Measurements from ENCODE around the gene ZNF787.

Gene ZNF787

DNA sequence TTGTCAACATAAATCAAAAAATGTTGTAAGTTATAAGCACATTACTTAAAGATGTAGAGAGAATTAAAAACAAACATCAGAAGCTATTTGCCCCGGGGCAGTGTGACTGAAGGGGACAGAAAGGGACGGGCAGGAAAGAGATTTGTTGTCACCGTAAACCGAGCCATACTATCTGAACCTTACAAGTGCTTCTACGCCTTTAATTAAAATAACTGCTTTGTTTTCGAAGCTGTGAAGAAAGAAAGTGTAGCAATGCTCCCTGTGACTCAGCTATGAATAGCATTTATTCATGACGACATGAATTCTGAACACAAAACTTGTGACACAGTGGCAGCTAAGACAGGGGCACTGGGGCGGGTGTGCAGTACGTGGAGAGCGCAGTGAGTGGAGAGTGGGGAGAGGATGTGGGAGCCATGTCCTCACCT lies 30.0 kb downstream of the ZNF787 start:
- in situ Hi-C loops (cut with MboI; ENCODE audit: low sequenced_read_pairs): loop anchor here (25.0 kb wide), 1 partner anchor 221 kb away; the partner anchor contains the start of gene ZSCAN5A

DNA sequence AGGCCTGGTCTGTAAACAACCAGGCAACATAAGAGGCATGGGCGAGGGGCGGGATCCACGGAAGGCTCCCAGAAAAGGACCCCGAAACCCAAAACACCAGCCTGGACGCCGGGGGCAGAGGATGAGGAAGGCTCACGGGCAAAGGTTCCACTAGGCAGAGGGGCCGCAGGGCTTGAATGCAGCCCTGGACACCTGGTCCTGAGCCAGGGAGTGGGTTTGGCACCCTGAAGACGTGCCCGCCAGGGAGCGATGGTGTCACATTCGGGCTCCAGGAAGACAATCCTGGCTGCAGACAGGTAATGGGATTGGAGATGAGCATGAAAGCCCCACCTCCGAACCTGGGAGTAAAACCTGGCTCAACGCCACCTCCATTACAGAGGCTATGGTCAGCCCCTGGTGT lies 31.8 kb downstream of the ZNF787 start:
- in situ Hi-C loops (cut with MboI; ENCODE audit: low sequenced_read_pairs): loop anchor here (25.0 kb wide), 1 partner anchor 223 kb away; the partner anchor contains the start of gene ZSCAN5A

DNA sequence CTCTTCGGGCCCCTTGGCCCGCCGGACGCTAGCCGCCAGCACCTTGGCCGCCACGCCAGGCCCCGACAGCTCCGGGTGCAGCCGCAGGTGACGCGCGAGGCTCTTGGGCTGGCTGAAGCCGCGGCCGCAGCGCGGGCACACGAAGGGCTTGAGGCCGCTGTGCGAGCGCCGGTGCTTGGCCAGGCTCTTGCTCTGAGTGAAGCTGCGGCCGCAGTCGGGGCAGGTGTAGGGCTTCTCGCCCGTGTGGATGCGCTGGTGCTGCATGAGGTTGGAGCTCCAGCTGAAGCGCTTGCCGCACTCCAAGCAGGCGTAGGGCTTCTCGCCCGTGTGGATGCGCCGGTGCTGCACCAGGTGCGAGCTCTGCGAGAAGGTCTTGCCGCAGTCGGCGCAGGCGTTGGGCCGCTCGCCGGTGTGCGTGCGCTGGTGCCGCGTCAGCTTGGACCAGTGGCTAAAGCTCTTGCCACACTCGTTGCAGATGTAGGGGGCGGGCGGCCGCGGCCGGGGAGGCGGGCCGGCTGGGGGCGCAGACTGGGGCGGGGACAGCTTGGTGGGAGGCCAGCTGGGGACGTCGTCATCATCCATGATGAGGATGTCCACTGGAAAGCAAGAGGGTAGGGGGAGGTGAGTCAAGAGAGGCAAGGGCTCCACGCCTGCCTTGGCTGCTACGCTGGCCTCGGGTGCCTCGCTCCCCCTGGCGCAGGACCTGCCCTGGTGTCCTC lies 32.4 kb downstream of the ZNF787 start:
- in situ Hi-C loops (cut with MboI; ENCODE audit: low sequenced_read_pairs): loop anchor here (25.0 kb wide), 1 partner anchor 224 kb away; the partner anchor contains the start of gene ZSCAN5A

DNA sequence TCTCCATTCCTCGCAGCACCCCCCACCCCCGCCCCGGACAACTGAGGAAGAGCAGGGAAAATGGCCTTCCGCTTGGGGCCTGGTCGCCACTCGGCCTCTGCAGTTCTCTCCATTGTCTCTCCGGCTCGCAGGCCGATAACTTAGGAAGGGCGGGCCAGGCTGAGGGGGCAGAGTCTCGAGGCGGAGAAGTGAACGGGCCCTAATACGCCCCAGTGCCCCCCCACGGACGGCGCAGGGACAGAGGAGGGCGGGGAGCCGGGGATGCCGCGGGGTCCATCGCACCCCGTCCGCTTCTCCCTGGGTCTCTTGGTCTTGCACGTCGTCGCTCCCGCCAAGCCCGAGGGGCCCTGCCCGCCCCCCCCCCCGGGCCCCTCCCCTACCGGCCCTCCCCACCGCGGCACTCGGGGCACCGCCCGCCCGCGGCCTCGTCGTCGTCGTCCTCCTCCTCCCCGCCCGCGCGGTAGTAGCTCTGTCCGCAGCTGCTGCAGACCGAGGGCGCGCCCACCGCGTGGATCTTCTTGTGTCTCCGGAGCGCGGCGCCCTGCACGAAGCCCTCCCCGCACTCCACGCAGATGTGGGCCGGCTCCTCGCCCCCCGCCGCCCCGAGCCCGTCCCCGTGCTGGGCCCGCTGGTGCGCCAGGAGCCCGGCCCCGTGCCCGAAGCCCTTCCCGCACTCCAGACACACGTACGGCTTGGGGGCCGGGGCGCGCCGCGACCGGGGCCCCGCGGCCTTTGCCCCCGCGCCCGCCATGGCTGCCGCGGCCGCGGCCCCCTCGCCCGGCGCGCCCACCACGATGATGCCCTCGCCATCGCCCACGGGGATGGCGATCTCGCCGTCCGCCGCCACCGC lies 33.2 kb downstream of the ZNF787 start:
- in situ Hi-C loops (cut with MboI; ENCODE audit: low sequenced_read_pairs): loop anchor here (25.0 kb wide), 1 partner anchor 224 kb away; the partner anchor contains the start of gene ZSCAN5A

DNA sequence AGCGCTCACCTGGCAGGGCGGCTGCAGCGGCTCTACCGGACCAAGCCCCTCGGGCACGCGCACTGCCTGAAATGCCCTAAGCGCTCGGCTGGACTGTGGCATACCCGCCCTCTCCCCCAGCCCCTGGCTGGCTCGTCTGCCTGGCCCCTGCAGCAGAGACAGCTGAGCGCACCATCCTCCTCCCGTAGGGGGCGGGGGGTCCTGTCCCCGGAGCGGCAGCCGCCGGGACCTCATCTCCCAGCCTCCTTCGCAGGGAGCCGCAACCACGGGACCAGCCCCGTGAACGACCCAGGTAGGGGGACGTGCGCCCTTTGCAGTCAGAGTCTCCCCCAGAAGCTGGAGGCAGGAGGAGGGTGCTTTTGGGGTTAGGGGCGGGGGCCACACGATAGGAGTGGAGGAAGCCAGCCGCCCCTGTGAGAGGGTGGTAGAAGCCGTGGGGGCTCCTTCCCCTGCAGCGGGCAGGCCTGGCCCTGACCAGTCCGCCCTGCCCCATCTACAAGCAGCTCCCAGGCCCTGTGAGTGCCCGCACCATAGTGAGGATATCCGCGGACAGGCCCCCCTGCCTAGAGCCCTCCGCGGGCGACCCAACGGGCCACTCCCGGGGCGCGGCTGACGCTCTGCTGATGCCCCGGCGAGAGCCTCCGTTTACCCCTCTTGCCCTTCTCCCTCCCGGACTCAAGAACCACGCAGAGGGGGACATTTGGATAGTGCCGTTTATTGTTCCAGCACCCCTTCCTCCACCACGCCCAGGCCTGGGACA lies 34.2 kb downstream of the ZNF787 start:
- in situ Hi-C loops (cut with MboI; ENCODE audit: low sequenced_read_pairs): loop anchor here (25.0 kb wide), 1 partner anchor 225 kb away; the partner anchor contains the start of gene ZSCAN5A

DNA sequence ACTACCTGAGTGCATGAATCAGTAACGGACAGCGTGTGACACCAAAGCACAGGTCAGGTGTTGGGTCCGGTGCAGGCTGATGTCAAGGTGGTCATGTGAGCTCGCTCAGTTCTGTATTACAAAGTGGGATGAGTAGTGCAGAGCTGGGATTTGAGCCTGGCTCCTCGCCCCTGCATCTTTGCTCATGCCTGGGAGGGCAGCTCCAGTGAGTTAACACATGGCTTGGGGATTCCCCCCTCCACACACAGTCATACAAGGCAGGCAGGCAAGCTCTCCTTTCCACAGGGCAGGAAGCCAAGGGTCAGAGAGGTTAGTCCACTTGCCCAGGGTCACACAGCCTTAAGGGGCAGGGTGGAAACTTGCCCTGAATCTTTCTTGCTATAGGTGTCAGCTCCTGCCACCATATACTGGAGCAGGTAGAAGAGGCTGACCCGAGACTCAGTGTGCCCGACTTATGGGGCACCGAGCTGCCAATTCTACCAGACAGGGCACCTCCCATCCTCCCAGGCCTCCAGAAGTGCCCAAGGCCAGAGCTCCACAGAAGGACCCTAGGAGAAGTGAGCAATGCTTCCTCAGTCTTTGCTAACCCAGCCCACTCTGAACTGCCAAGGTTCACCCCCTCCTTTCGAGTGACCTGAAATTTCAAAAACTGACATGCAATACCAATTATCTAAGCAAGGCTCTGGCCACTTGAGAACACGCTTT lies 35.4 kb downstream of the ZNF787 start:
- in situ Hi-C loops (cut with MboI; ENCODE audit: low sequenced_read_pairs): loop anchor here (25.0 kb wide), 1 partner anchor 227 kb away; the partner anchor contains the start of gene ZSCAN5A

DNA sequence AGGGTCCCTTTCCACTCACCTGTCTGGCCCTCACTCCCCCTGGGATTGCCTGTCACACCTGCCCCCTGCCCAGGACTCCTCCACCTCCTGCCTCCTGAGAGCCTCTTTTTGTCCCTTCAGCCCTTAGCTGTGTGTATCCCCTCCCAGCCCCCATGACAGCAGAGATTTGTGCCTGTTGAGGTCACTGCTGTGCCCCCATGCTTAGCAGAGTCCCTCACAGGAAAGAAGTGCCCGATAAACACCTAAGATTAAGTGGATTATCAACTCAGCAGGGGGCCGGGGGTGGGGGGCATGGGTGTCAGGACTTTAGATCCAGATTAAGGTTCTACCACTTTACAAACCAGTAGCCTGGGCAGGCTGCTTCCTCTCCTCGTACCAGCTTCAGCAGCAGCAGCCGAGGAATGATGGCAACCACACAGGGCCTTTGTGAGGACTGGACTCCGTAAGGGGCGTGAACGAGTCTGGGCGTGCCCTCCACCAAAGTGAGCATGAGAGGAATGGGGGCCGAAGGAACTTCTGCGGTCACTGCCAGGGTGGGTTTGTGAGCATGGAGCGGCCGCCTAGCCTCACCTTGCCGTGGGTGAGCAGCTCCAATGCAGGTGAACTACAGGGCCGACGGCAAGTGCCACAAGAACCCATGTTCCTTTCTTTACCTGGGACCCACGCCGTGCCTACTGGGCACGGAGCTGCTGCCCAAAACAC lies 36.1 kb downstream of the ZNF787 start:
- in situ Hi-C loops (cut with MboI; ENCODE audit: low sequenced_read_pairs): loop anchor here (25.0 kb wide), 1 partner anchor 227 kb away; the partner anchor contains the start of gene ZSCAN5A

DNA sequence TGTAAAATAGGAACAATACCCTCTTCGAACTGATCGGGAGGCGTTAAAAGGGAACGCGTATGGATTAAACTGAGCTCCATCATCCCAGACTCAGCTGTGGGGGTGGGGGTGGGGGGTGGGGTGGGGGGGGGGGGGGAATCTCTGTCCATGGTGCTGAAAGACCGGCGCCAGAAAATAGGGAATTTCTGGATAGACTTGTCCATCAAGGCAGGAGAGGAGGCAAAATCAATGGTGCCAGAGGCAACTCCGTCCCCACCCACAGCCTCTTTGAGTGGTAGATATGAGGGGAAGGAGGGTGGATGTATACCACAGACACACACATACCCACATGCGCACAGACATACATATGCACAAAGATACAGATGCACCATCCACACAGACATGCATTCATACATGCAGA lies 37.4 kb downstream of the ZNF787 start:
- in situ Hi-C loops (cut with MboI; ENCODE audit: low sequenced_read_pairs): loop anchor here (25.0 kb wide), 1 partner anchor 229 kb away; the partner anchor contains the start of gene ZSCAN5A

DNA sequence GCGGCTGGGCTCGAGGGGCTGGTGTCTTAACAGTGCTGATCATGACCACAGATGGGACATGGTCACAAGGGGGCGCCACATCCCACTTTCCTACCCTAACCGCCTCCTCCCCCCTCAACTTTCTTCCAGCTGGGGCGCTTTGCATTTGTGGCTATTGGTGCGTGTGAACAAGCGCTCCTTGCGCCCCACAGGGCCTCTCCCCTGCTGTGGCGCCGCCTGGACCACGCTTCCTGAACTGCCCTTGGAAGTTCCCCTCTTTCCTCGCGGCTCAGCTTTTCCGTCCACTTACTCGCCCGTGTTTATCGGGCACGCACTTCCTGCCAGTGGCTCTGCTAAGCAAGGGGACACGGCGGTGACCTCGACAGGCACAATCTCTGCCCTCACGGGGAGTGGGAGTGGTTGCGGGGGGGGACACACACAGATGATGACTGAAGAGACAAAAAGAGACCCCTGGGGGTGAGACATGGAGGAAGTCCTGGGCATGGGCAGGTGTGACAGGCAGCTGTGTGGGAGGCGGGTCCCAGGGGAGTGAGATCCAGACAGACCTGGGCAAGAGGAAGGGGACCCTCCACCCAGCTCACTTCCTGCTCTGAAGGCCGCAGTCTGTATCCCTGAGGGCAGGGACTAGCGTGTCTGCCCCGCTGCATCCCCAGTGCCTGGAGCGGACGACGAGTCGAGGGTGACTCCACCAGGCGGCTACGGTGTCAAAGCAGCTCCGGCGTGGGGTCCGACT lies 40.3 kb downstream of the ZNF787 start:
- in situ Hi-C loops (cut with MboI; ENCODE audit: low sequenced_read_pairs): loop anchor here (25.0 kb wide), 1 partner anchor 231 kb away; the partner anchor contains the start of gene ZSCAN5A

DNA sequence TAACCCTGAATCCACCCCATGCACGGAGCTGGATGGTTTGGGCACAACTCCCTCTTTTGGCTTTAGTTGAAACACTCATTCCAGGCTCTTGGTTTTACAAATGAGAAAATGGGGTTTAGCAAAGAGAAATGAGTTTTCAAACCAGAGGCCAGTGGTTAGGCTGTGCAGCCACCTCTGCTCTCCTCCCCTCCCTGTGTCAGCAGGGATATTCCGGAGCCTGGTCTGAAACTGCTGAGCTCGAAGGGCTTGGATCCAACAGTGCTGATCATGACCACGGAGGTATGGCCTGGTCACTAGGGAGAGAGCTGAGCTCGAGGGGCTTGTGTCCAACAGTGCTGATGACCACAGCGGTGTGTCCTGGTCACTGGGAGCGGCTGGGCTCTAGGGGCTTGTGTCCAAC lies 41.5 kb downstream of the ZNF787 start:
- in situ Hi-C loops (cut with MboI; ENCODE audit: low sequenced_read_pairs): loop anchor here (10.0 to 25.0 kb wide), 2 partner anchors 95 to 233 kb away; partner anchors contain the start of genes GALP and ZSCAN5A

DNA sequence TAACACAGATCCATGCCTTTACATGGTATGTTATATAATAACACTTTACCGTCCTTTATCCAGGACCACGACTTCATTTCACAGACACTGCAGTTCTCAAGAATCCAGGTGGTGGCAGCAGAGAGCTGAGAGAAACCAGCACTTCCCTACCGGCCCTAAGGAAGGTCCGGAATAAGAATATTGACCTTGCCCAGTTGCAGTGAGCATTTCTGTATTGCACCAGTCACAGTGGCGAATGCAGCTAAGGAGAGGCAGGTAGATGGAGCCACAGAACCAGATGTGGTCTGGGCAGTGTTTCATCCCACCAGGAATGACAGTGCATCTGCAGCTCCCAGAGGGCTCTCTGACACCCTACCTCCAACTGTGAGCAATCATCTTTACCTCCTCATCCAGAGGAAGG lies 44.6 kb downstream of the ZNF787 start:
- in situ Hi-C loops (cut with MboI; ENCODE audit: low sequenced_read_pairs): loop anchor here (10.0 to 25.0 kb wide), 2 partner anchors 98 to 236 kb away; partner anchors contain the start of genes GALP and ZSCAN5A

DNA sequence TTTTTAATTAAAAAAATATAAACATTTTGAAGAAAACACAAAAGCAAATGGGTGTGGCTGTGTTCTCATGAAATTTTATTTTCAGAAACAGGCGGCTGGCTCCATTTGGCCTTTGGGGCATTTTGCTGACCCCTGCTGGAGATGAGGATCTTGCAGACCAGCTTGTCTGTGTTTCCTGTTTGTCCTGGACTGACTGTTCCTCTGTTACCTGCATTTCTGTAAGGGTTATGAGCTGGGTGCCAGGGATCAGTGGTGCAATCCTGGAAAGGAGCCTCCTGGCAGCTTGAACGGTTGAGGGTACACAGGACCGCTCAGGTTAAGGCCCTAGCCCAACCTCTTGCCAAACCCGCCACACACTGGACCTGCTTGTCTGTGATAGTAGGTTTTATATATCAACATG lies 49.9 kb downstream of the ZNF787 start:
- in situ Hi-C loops (cut with MboI; ENCODE audit: low sequenced_read_pairs): loop anchor here (10.0 kb wide), 1 partner anchor 104 kb away; the partner anchor contains the start of gene GALP

DNA sequence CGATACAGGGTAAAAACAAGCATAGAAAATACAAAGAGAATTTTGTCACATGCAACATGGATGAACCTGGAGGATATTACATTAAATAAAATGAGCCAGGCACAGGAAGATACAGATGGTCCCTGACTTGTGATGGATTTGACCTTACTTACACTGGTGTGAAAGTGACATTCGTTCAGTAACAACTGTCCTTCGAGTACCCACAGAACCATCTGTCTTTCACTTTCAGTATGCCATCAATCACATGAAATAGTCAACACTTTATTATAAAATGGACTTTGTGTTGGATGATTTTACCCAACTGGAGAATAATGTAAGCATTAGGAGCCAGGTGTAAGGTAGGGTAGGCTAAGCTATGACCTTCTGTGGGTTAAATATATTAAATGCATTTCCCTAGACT lies 51.5 kb downstream of the ZNF787 start:
- in situ Hi-C loops (cut with MboI; ENCODE audit: low sequenced_read_pairs): loop anchor here (10.0 kb wide), 1 partner anchor 105 kb away; the partner anchor contains the start of gene GALP

DNA sequence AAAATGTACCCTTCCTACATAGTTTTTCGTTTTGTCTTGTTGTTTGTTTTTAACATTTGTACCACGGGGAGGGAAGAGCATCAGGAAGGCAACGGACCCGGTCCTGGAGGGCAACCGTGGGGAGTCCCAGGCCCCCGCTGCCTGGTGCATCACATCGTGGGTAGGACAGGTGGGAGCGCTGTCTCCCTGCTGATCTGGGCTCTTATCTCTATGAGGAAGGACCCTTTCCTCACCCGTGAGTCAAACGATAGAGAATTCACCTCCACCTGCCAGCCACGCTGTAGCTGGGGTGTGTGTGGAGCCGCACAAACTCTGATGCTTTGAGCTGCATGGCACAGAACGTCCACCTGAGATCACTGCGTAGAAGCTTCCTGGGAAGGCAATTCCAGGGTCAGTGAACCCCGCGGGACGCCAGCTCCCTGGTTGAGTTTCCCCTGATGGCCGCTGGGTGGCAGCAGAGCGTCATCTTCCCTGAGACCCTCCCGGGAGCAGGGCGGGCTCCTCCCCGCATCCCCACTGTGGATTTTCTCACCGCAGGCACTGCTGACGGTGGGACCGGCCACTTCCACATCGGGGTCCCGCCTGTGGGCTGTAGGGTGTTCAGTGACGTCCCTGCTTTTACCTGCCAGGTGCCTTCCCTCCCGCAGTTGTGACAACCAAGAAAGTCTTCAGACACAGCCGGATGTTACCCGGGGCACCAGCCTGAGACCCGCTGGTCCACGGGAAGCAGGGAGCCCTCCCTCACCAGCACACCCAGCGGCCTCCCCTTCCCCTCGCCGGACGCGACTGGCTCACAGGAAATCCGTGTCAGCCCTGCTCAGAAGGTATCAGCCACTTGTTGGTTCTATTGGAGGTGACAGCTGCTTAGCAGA lies 54.7 kb downstream of the ZNF787 start:
- in situ Hi-C loops (cut with MboI; ENCODE audit: low sequenced_read_pairs): no loop called here

DNA sequence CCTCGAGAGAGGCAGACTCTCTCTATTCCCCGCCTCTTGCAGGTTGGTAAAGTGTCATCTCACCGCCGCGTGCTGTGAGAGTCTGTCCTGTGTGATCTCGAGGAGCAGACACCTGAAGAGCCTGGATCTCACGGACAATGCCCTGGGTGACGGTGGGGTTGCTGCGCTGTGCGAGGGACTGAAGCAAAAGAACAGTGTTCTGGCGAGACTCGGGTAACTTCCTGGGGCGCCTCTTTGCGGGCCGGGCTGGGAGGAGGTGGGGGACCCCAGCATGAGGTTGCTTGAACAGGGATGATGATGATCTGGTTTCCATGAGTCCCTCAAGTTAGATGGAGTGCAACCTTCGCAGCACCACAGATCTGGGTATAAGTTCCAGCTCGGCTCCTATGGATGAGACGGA lies 67.5 kb downstream of the ZNF787 start:
- in situ Hi-C loops (cut with MboI; ENCODE audit: low sequenced_read_pairs): no loop called here

Measured in HL-60/S4 treated with phorbol 12-myristate 13-acetate at 8.2 ng/mL for 4 days and 3 days (cell line).